ENCODE data around the gene ARL17A.
"Not testable (repeated sequence)": the region's sequence is repeated elsewhere in the genome, so short reads cannot be mapped to it uniquely, and the experiment has no call there.

Gene ARL17A

DNA sequence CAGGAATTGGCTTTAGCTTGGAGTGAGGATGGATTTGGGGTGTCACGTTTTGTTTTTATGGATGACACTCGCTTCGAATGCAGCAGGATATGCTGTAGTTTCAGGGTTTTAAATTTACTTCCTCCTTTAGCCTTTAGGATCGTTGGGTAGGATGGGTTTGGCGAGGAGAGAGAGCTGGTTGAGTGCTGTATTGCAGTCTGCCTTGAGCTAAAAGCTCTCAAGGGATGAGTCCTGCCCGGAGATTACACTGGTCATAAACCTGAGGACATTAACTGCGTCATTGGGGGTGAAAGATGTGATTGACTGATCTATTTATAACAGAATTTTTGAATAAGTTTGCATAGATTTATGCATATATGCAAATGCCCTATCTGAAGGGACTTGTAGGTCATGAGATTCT, 11.8 kb upstream of the ARL17A start:
- H2BK5ac ChIP-seq (ENCODE audit: low read length); H3K4me3 ChIP-seq (ENCODE audit: low read length in 2 of 2); DNase-seq (ENCODE audit: low spot score); H2BK120ac ChIP-seq (ENCODE audit: low read depth, low read length); H3K4me1 ChIP-seq (ENCODE audit: control insufficient read depth in 2 of 2, insufficient read depth in 1 of 2, low read depth in 1 of 2, low read length in 2 of 2); H3K27ac ChIP-seq (replicated peaks; ENCODE audit: low read length); H2AFZ ChIP-seq (ENCODE audit: low read length); H3K14ac ChIP-seq (ENCODE audit: low read length); H4K8ac ChIP-seq (ENCODE audit: low read depth, low read length); H2AK5ac ChIP-seq (ENCODE audit: low read depth, low read length); H3K9me3 ChIP-seq (replicated peaks in 1 of 2; ENCODE audit: control insufficient read depth in 2 of 2, insufficient read depth in 1 of 2, low read depth in 1 of 2, low read length in 2 of 2); H4K91ac ChIP-seq (ENCODE audit: low read depth, low read length, poor library complexity); H3K23ac ChIP-seq (ENCODE audit: low read depth, low read length, poor library complexity); H3K4me2 ChIP-seq (ENCODE audit: insufficient read depth, low read length, poor library complexity, severe bottlenecking); H2BK12ac ChIP-seq (ENCODE audit: low read length); H3K27me3 ChIP-seq (ENCODE audit: control insufficient read depth in 3 of 3, insufficient read depth in 3 of 3, low read depth in 1 of 3, low read length in 3 of 3); H3K4ac ChIP-seq (ENCODE audit: low read length); H3K79me1 ChIP-seq (ENCODE audit: low read depth, low read length); H2BK15ac ChIP-seq (ENCODE audit: low read length); H3K36me3 ChIP-seq (replicated peaks in 1 of 2; ENCODE audit: control insufficient read depth in 2 of 2, insufficient read depth in 2 of 2, low read length in 2 of 2); H3K18ac ChIP-seq (ENCODE audit: low read length); H3K9ac ChIP-seq (ENCODE audit: low read depth, low read length, poor library complexity): not testable (repeated sequence)
- no CpG with 5 or more reads among the region's 7 CpGs for WGBS, 2 donors (ENCODE audit: extremely low coverage in 2 of 2, insufficient read length in 2 of 2, insufficient replicate concordance in 1 of 2)

DNA sequence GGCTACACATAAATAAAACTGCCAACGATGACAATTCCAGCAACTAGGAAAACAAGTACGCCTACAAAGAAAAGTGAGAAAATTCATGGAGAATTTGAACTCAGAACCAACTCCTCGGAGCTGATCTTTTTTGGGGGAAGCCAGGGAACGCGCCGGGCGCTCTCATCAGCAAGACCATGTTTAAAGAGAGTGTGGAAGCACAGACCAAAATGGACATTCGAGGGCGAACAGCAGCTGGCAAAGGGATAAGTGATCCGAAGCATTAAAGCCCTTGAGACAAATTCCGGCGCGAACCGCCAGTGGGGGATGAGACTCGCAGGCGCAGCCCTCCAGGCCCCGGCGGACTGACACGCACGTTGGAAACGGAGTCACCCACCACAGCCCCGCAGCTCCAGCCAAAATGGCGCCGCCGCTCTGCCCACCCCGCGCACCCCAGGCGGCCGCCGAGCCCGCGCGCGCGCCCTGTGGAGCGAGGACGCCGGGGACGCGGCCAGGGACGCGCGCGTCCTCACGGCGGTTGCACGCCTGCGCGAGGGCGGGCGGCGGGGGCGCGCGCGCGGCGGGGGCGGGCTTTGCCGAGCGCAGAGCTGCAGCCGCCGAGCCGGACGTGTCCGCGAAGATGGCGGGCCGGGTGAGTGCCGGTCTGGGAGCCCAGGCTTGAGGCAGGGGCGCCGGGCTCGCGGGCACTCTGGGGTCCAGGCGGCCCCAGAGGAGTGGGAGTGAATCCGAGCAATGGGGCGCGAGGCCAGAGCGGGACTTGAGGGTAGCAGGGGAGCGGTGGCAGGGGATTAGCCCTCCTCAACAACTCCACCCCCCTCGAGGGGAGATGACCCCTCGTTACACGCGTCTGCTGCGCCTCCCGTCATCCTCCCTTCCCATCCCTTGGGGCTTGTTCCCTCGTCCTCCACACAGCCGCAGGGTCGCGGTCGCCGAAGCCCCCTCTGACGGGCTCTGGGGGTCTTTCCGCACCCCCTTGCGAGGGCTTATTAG, 11.0 kb upstream of the ARL17A start, which contains the start of gene NSF:
Gene NSF, plus strand, starts transcription at position 513 of the 990 bp plus-strand sequence. Its CDS starts 107 bp downstream, at position 620.
- no CpG with 5 or more reads among the region's 95 CpGs for WGBS, 2 donors (ENCODE audit: extremely low coverage in 2 of 2, insufficient read length in 2 of 2, insufficient replicate concordance in 1 of 2)
- not testable (repeated sequence) for H3K36me3 ChIP-seq (replicated peaks in 1 of 2; ENCODE audit: control insufficient read depth in 2 of 2, insufficient read depth in 2 of 2, low read length in 2 of 2); H2BK5ac ChIP-seq (ENCODE audit: low read length); H3K4me1 ChIP-seq (ENCODE audit: control insufficient read depth in 2 of 2, insufficient read depth in 1 of 2, low read depth in 1 of 2, low read length in 2 of 2); H4K91ac ChIP-seq (ENCODE audit: low read depth, low read length, poor library complexity); H2BK15ac ChIP-seq (ENCODE audit: low read length); H3K23ac ChIP-seq (ENCODE audit: low read depth, low read length, poor library complexity); H3K18ac ChIP-seq (ENCODE audit: low read length); H3K9ac ChIP-seq (ENCODE audit: low read depth, low read length, poor library complexity); H3K27ac ChIP-seq (replicated peaks; ENCODE audit: low read length); H3K4me2 ChIP-seq (ENCODE audit: insufficient read depth, low read length, poor library complexity, severe bottlenecking); H3K14ac ChIP-seq (ENCODE audit: low read length); H3K27me3 ChIP-seq (ENCODE audit: control insufficient read depth in 3 of 3, insufficient read depth in 3 of 3, low read depth in 1 of 3, low read length in 3 of 3); H3K4me3 ChIP-seq (ENCODE audit: low read length in 2 of 2); H3K79me1 ChIP-seq (ENCODE audit: low read depth, low read length); H2AK5ac ChIP-seq (ENCODE audit: low read depth, low read length); H3K9me3 ChIP-seq (replicated peaks in 1 of 2; ENCODE audit: control insufficient read depth in 2 of 2, insufficient read depth in 1 of 2, low read depth in 1 of 2, low read length in 2 of 2); H4K8ac ChIP-seq (ENCODE audit: low read depth, low read length); H3K4ac ChIP-seq (ENCODE audit: low read length); DNase-seq (ENCODE audit: low spot score); H2BK120ac ChIP-seq (ENCODE audit: low read depth, low read length); H2BK12ac ChIP-seq (ENCODE audit: low read length); H2AFZ ChIP-seq (ENCODE audit: low read length)

DNA sequence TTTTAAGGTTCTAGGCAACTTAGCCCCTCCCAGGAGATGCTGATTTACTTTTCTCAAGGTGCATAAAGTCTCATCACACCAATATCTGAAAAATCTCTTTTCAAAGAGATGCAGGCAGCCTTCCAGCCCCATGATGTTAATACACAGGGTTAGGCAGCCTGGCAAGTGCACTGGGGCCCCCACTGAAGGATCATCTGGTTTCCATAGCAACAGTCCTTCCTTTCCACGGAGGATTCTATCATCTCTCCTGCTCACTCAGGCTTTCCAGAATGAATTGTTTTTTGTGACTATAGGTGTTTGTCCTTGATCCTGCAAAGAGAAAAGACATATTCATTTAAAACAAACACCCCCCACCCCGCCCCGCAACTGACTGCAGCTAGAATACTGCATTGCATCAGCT, 6.0 kb upstream of the ARL17A start:
- not testable (repeated sequence) for H3K27me3 ChIP-seq (ENCODE audit: control insufficient read depth in 3 of 3, insufficient read depth in 3 of 3, low read depth in 1 of 3, low read length in 3 of 3); H2BK5ac ChIP-seq (ENCODE audit: low read length); H3K4me2 ChIP-seq (ENCODE audit: insufficient read depth, low read length, poor library complexity, severe bottlenecking); H2BK120ac ChIP-seq (ENCODE audit: low read depth, low read length); H3K9me3 ChIP-seq (replicated peaks in 1 of 2; ENCODE audit: control insufficient read depth in 2 of 2, insufficient read depth in 1 of 2, low read depth in 1 of 2, low read length in 2 of 2); H3K27ac ChIP-seq (replicated peaks; ENCODE audit: low read length); H4K8ac ChIP-seq (ENCODE audit: low read depth, low read length); H2AFZ ChIP-seq (ENCODE audit: low read length); H3K4me3 ChIP-seq (ENCODE audit: low read length in 2 of 2); H2BK15ac ChIP-seq (ENCODE audit: low read length); H3K9ac ChIP-seq (ENCODE audit: low read depth, low read length, poor library complexity); H3K23ac ChIP-seq (ENCODE audit: low read depth, low read length, poor library complexity); H2AK5ac ChIP-seq (ENCODE audit: low read depth, low read length); H3K18ac ChIP-seq (ENCODE audit: low read length); H4K91ac ChIP-seq (ENCODE audit: low read depth, low read length, poor library complexity); H3K36me3 ChIP-seq (replicated peaks in 1 of 2; ENCODE audit: control insufficient read depth in 2 of 2, insufficient read depth in 2 of 2, low read length in 2 of 2); H3K14ac ChIP-seq (ENCODE audit: low read length); DNase-seq (ENCODE audit: low spot score); H3K4ac ChIP-seq (ENCODE audit: low read length); H2BK12ac ChIP-seq (ENCODE audit: low read length); H3K79me1 ChIP-seq (ENCODE audit: low read depth, low read length); H3K4me1 ChIP-seq (ENCODE audit: control insufficient read depth in 2 of 2, insufficient read depth in 1 of 2, low read depth in 1 of 2, low read length in 2 of 2)
- WGBS, 2 donors (ENCODE audit: extremely low coverage in 2 of 2, insufficient read length in 2 of 2, insufficient replicate concordance in 1 of 2), result no CpG with 5 or more reads among the region's 3 CpGs

DNA sequence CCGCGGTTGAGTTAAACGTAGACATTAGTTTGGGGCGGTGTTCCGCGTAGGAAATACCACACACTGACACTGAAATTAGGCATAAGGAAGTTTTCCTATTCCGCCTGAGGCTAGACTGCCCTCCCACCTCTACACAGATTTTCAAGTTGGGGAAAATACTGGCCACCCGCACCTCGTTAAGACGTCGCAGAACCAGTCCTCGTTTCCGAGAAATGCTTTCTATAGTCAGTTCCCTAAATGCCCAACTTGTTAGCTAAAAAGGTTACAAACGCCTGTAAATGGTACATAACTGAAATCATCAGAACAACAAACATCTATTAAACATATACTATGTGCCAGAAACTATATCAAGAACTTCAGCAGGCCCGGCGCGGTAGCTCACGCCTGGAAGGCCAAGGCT, 591 bp upstream of the ARL17A start:
- H3K36me3 ChIP-seq (replicated peaks in 1 of 2; ENCODE audit: control insufficient read depth in 2 of 2, insufficient read depth in 2 of 2, low read length in 2 of 2), result not testable (repeated sequence)

More for the DNA sequence above, 591 bp upstream of the ARL17A start:
- not testable (repeated sequence) for H4K8ac ChIP-seq (ENCODE audit: low read depth, low read length); H3K4ac ChIP-seq (ENCODE audit: low read length); H3K9me3 ChIP-seq (replicated peaks in 1 of 2; ENCODE audit: control insufficient read depth in 2 of 2, insufficient read depth in 1 of 2, low read depth in 1 of 2, low read length in 2 of 2); H2AK5ac ChIP-seq (ENCODE audit: low read depth, low read length); H3K79me1 ChIP-seq (ENCODE audit: low read depth, low read length); H3K18ac ChIP-seq (ENCODE audit: low read length); H2BK12ac ChIP-seq (ENCODE audit: low read length); DNase-seq (ENCODE audit: low spot score); H3K4me3 ChIP-seq (ENCODE audit: low read length in 2 of 2); H3K27ac ChIP-seq (replicated peaks; ENCODE audit: low read length); H2BK120ac ChIP-seq (ENCODE audit: low read depth, low read length); H3K4me1 ChIP-seq (ENCODE audit: control insufficient read depth in 2 of 2, insufficient read depth in 1 of 2, low read depth in 1 of 2, low read length in 2 of 2); H4K91ac ChIP-seq (ENCODE audit: low read depth, low read length, poor library complexity); H3K9ac ChIP-seq (ENCODE audit: low read depth, low read length, poor library complexity); H3K27me3 ChIP-seq (ENCODE audit: control insufficient read depth in 3 of 3, insufficient read depth in 3 of 3, low read depth in 1 of 3, low read length in 3 of 3); H3K14ac ChIP-seq (ENCODE audit: low read length); H2BK15ac ChIP-seq (ENCODE audit: low read length); H3K23ac ChIP-seq (ENCODE audit: low read depth, low read length, poor library complexity); H3K4me2 ChIP-seq (ENCODE audit: insufficient read depth, low read length, poor library complexity, severe bottlenecking); H2BK5ac ChIP-seq (ENCODE audit: low read length)
- peak overlapping the region; percentile 73 for H2AFZ ChIP-seq (ENCODE audit: low read length)
- no CpG with 5 or more reads among the region's 18 CpGs for WGBS, 2 donors (ENCODE audit: extremely low coverage in 2 of 2, insufficient read length in 2 of 2, insufficient replicate concordance in 1 of 2)
